GM12872 (cell line): ENCODE data around the gene WWC2.

ENCODE experiments used
- TF ChIP-seq, protein P1 (sequence below): IDR thresholded peaks from 3 replicates; pipeline ENCODE4 v1.5.1; 2011; ENCODE audit warnings: low read depth, mild to moderate bottlenecking, low read length, moderate library complexity; ENCODE audit not compliant: insufficient read depth

Gene WWC2

DNA sequence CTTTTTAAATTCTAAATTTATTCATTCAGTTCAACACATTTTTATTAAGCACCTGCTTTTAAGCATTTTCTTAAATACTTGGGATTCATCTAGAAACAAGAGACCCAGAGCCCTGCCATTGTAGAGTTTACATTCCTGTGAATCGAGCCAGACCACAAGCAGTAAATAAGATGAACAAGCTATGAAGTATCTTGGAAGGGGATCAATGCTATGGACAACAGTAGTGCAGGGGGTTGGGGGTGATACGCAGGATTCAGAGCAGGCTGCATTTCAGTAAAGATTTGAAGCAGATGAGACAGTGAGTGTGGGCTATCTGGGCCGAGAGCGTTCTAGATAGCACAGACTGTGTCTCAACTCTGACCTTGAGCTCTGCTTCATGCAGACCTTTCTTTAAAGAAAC, 185.9 kb downstream of the WWC2 start:
- TF ChIP-seq, protein P1, sequence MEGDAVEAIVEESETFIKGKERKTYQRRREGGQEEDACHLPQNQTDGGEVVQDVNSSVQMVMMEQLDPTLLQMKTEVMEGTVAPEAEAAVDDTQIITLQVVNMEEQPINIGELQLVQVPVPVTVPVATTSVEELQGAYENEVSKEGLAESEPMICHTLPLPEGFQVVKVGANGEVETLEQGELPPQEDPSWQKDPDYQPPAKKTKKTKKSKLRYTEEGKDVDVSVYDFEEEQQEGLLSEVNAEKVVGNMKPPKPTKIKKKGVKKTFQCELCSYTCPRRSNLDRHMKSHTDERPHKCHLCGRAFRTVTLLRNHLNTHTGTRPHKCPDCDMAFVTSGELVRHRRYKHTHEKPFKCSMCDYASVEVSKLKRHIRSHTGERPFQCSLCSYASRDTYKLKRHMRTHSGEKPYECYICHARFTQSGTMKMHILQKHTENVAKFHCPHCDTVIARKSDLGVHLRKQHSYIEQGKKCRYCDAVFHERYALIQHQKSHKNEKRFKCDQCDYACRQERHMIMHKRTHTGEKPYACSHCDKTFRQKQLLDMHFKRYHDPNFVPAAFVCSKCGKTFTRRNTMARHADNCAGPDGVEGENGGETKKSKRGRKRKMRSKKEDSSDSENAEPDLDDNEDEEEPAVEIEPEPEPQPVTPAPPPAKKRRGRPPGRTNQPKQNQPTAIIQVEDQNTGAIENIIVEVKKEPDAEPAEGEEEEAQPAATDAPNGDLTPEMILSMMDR, result no peak

DNA sequence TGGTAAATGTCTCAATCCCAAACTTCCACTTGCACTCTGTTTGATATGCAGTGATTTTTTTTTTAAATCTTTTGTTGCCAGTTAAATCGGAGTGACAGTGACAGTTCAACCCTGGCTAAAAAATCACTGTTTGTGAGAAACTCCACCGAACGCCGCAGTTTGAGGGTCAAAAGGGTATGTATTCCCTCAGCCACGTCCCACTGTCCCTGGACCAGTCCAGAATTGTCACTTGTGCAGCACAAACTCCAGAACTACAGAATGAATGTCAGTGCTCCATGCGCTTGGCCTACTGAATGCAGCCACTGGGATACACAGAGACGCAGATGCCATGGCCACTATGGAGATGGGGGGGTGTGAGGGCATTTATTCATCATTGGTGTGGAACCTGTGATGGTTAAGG, 186.8 kb downstream of the WWC2 start:
- TF ChIP-seq, protein P1, result no peak

DNA sequence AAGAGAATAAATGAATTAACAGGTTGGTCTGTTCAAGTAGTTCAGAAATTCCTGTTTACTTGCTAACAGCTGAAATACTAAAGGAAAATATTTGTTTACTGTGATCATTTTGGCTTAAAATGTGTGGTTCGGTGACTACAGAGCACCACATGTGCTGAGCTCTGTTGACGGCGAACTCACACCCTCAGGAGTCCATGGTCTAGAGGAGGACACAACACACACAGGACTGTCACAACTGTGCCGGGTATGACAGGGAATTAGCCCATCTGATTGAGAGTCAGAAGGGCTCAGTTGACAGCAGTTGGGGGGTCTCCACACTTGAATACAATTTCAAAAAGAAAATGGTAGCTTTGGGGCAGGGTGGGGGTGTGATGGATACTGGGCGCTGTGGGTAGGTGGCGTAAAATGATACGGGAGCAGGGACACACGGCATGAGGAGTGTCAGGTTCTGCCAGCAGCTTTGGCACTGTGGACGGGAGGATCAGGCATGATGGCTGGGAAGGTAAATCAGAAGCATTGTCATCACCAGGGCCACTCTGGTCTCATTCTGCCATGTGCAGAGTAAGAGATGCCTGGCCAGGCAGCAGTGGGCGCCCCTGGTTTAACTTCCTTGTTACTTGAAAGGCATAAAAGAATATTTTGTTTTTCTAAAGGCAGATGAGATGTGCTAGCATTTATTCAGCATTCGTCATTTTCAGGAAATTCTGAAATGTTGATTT, 187.7 kb downstream of the WWC2 start:
- TF ChIP-seq, protein P1, result no peak

DNA sequence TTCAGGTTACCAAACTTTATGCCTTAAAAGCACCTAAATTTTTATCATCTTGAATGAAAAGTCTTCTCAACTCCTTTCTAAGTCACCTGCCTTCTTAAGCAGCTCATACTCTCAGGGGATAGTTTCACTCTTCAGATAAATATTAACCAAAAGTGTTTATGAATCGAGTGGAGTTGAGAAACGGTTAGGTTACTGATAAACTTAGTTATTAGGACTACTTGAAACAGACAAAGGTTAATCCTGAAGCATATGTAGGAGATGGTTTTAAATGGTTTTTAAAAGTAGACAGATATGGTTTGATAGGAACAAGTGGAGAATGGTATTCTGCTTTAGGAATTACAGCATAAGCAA, 188.2 kb downstream of the WWC2 start:
- TF ChIP-seq, protein P1, result no peak

DNA sequence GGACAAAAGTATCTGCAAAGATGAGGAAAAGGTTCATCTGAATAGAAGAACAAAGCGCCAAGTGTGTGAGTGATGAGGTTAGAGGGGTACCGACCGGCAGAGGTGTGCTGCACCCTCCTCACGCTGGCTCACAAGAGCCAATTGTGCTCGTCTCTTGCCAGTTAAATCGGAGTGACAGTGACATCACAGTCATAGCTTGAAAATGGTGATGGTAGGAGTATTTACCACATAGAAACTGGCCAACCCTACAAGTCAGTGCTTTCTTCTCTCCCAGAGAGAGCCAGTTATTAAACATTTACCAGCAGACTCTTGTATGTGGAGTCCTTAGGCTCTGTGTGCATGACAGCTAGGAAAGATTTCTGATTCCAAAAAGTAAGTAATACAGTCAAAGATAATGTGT, 188.6 kb downstream of the WWC2 start:
- TF ChIP-seq, protein P1, result no peak

DNA sequence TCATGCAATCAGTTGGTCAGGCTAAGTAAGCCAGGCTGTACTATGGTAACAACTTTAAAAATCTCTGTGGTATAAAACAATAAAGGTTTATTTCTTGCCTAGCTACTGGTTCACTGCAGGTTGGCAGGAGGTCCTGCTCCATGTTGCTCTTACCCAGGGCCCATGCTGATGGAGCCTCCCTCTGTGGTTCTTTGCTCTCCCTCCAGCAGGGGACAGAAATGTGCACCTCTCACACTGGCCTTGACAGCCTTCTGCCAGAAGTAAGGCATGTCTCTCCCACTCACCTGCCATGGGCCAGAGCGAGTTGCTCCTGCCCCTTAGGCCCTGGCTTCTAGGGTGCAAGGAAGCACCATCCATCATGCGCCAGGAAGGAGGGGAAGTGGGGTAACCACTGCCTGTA, 189.9 kb downstream of the WWC2 start:
- TF ChIP-seq, protein P1, result peak; percentile 44

DNA sequence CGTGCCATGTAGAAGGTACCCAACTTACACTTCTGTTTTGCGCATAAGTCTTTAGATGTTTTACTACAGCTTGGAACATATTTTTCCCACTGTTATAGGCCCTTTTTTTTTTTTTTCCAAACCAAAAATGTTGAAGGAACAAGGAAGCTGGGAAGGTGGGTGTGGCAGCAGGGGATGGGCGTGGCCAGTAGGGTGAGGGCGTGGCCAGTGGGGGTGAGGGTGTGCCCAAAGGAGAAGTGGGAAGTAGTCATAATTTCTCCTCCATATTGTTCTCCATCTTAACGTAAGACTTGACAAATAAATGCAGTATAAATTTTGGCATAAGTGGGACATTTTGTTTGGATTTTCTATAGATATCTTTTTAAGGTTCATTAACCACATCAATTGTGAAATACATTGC, 190.6 kb downstream of the WWC2 start:
- TF ChIP-seq, protein P1, result no peak
